HUES6 (cell line): ENCODE data around the gene PLSCR3.

Experiments
- H3K27ac ChIP-seq: 2 replicates; pipeline ENCODE4 v1.7.0; 2013; ENCODE audit warnings: low read depth, mild to moderate bottlenecking, low read length, inconsistent platforms
- H3K27me3 ChIP-seq: 2 replicates; pipeline ENCODE4 v1.6.1; 2013; ENCODE audit warnings: low read length; ENCODE audit not compliant: control insufficient read depth, insufficient read depth
- H3K36me3 ChIP-seq: 2 replicates; pipeline ENCODE4 v1.6.1; 2013; ENCODE audit warnings: low read length; ENCODE audit not compliant: control insufficient read depth, insufficient read depth
- H3K4me1 ChIP-seq: 2 replicates; pipeline ENCODE4 v1.6.1; 2013; ENCODE audit warnings: low read length; ENCODE audit not compliant: control insufficient read depth, insufficient read depth
- H3K4me3 ChIP-seq: 2 replicates; pipeline ENCODE4 v1.5.1; 2013; ENCODE audit warnings: low read depth, low read length
- H3K9ac ChIP-seq: one replicate; pipeline ENCODE4 v1.6.1; 2013; ENCODE audit warnings: mild to moderate bottlenecking, low read length
- H3K9me3 ChIP-seq: 2 replicates; pipeline ENCODE4 v1.6.1; 2013; ENCODE audit warnings: low read depth, low read length; ENCODE audit not compliant: control insufficient read depth, insufficient read depth

PLSCR3 gene

DNA sequence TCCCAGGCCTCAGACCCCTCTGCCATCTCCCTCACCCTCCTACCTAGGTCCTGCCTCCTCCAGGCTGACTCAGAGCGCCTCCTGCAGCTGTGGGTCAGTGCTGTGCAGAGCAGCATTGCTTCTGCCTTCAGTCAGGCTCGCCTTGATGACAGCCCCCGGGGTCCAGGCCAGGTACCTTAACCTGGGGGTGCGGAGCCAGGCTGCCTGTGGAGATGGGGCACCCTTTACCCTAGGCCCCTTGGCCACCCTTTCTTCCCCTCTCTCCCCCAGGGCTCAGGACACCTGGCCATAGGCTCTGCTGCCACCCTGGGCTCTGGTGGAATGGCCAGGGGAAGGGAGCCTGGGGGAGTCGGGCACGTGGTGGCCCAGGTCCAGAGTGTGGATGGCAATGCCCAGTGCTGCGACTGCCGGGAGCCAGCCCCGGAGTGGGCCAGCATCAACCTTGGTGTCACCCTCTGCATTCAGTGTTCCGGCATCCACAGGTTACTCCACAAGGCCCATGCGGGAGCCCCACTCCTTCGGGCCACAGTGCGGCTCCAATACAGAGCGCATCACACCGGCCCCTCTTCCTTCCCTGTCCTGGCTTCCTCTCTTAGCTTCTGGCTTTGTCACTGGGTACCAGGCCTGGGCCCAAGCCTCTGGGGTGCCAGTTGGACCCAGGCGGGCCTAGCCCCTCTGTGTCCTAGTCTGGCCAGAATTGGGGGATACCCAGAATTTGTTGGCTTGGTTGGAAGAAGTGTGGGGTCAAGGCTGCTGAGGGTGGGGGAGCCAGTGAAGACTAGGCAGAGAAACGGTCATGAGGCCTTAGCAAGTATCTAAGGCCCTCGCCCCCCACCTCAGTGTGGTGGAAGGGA is 47.3 kb downstream of the PLSCR3 start:
- Histone ChIP-seq H3K4me3 (no peak overlapping the region), H3K27ac (no peak overlapping the region), H3K27me3 (no peaks in the 10 kb centered on the region), H3K4me1 (peaks cover 11% of the 10 kb centered on the region), H3K9ac (no peak overlapping the region), H3K36me3 (no peaks in the 10 kb centered on the region), H3K9me3 (no peaks in the 10 kb centered on the region)

DNA sequence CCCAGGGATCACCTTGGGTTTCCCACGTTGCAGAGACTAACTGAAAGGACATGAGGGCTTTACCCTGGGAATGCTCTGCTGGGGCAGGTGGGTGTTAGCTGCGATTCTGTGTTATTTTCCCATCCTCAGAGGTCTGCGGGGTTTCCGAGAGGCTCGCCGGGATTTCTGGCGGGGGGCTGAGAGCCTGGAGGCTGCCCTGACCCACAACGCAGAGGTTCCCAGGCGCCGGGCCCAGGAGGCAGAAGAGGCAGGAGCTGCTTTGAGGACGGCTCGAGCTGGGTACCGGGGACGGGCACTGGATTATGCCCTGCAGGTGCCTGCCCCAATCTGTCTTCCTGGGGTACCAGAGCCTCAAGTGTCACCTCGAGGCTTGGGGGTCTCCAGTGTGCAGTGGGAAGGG is 51.1 kb downstream of the PLSCR3 start:
- no peak overlapping the region for H3K9ac ChIP-seq
- H3K9me3 ChIP-seq: no peaks in the 10 kb centered on the region
- no peak overlapping the region for H3K27ac ChIP-seq
- H3K4me3 ChIP-seq: no peak overlapping the region
- no peaks in the 10 kb centered on the region for H3K4me1 ChIP-seq
- H3K36me3 ChIP-seq: no peaks in the 10 kb centered on the region
- no peaks in the 10 kb centered on the region for H3K27me3 ChIP-seq

GRCh38 chr17:7341842-7342241 is 52.5 kb downstream of the PLSCR3 start:
- no peak overlapping the region for H3K4me3 ChIP-seq
- no peak overlapping the region for H3K27ac ChIP-seq
- peaks cover 9% of the 10 kb centered on the region for H3K4me1 ChIP-seq
- no peak overlapping the region for H3K9ac ChIP-seq
- no peaks in the 10 kb centered on the region for H3K9me3 ChIP-seq
- H3K36me3 ChIP-seq: no peaks in the 10 kb centered on the region
- H3K27me3 ChIP-seq: no peaks in the 10 kb centered on the region

DNA sequence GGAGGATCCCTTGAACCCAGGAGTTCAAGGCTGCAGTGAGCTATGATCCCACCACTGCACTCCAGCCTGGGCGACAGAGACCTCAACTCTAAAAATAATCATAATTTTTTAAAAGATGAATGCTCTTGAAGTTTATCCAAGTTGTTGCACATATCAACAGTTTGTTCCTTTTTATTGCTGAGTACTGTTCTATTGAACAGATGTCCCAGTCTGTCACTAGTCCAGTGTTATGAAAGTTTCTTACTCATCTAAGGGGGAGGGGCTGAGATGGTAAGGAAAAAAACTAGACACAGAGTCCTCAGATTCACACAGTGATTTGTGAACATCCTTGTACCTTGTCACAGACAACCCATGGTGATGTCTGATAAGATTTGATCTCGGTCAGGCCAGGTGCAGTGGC is 54.1 kb downstream of the PLSCR3 start:
- H3K27me3 ChIP-seq: no peaks in the 10 kb centered on the region
- no peak overlapping the region for H3K27ac ChIP-seq
- peaks cover 20% of the 10 kb centered on the region for H3K4me1 ChIP-seq
- H3K9ac ChIP-seq: no peak overlapping the region
- no peaks in the 10 kb centered on the region for H3K36me3 ChIP-seq
- no peaks in the 10 kb centered on the region for H3K9me3 ChIP-seq
- no peak overlapping the region for H3K4me3 ChIP-seq
